ENCODE results near the gene LAPTM4A.

LAPTM4A gene

DNA sequence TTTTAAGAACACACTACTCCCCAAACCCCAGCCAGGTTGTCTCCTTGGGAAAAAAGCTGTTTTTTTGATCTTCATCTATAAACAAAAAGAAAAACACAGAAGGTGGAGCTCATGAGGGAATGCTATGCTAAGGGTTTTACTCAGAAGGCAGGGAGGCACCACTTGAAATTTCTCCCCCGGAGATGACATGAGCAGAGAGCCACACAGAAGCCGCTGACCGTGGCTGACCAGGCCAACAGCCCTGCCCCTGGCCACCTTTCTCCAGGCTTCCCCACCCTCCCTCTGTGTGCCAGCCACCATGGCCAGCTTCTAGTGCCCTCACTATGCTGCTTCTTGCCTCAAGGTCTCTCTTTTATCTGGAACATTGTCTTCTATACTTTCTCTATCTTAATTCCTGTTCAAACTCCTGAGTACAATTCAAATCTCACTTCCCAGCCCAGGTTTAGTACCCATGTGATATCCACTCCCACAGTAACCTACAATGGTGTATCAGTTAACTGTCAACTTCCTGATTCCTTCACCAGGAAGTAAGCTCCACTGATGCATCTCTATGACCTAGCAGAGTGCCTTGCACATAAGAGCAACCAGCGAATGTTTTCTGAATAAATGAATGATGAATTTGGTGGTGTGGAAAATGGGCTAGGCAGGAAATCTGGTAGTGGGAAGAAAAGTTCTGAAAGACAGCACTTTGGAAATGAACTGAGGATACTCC is 15.3 kb downstream of the LAPTM4A start:
- TF ChIP-seq, protein P1, sequence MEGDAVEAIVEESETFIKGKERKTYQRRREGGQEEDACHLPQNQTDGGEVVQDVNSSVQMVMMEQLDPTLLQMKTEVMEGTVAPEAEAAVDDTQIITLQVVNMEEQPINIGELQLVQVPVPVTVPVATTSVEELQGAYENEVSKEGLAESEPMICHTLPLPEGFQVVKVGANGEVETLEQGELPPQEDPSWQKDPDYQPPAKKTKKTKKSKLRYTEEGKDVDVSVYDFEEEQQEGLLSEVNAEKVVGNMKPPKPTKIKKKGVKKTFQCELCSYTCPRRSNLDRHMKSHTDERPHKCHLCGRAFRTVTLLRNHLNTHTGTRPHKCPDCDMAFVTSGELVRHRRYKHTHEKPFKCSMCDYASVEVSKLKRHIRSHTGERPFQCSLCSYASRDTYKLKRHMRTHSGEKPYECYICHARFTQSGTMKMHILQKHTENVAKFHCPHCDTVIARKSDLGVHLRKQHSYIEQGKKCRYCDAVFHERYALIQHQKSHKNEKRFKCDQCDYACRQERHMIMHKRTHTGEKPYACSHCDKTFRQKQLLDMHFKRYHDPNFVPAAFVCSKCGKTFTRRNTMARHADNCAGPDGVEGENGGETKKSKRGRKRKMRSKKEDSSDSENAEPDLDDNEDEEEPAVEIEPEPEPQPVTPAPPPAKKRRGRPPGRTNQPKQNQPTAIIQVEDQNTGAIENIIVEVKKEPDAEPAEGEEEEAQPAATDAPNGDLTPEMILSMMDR (IDR thresholded peaks at IDR 0.05; ENCODE audit: borderline replicate concordance, insufficient read depth, low read depth, low read length), result no peak
- H3K4me3 ChIP-seq (ENCODE audit: low read depth, low read length), result no peak overlapping the region

DNA sequence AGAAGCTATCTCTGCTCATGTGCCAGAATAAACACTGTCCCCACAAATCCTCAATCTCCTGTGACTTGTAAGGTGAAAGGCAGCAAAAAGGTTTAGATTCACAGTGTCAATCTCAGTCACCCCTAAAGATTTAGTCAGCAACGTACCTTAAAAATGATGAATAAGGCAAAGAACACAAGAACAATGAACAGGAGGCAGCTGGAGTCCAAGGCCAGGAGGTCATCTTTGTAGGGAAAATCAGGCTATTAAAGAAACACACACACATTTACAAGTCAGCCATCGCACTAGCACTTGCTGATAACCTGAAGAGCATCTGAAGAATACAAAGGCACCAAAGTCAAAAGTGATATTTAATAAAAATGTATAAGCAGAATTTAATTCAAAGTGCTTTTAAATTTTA is 16.6 kb downstream of the LAPTM4A start:
- H3K4me3 ChIP-seq (ENCODE audit: low read depth, low read length), result no peak overlapping the region
- TF ChIP-seq, protein P1 (IDR thresholded peaks at IDR 0.05; ENCODE audit: borderline replicate concordance, insufficient read depth, low read depth, low read length), result no peak

DNA sequence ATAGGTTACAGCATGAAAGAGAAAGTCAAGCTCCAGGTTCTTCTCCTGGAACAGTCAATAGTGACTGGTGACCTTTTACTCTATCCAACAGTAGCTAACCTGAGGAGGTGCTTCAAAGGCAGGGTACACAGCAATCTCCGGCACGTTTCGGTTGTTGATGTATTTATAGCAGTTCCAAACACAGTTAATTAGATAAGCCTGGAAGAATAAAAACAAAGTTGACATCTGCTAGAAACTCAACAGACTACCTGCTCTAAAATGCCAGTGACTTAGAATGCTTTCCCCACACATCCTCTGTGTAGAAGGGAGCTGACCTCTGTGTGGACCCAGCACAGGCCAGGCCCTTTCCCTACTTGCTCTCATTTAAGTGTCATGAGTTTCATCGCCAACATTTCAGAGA is 17.2 kb downstream of the LAPTM4A start:
- no peak overlapping the region for H3K4me3 ChIP-seq (ENCODE audit: low read depth, low read length)
- TF ChIP-seq, protein P1 (IDR thresholded peaks at IDR 0.05; ENCODE audit: borderline replicate concordance, insufficient read depth, low read depth, low read length), result no peak

DNA sequence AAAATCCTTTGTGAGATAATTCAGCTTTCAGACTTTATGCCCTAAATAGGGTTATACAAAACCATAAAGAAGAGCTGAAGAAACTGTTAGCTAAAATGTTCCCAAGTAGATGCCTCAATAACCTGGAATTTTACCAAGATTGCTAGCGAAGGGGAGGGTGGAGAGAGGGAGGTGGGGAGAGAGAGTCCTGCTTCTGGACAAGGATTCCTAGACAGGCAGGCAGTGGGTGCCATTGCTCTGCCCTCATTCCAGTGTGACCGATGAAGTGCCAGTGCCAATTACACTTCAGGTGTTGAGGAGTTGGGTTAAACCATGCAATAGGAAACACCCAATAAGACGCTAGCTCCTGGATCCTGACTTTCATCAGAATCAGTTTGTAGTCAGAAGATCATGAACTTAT is 18.1 kb downstream of the LAPTM4A start:
- TF ChIP-seq, protein P1 (IDR thresholded peaks at IDR 0.05; ENCODE audit: borderline replicate concordance, insufficient read depth, low read depth, low read length), result no peak
- no peak overlapping the region for H3K4me3 ChIP-seq (ENCODE audit: low read depth, low read length)

DNA sequence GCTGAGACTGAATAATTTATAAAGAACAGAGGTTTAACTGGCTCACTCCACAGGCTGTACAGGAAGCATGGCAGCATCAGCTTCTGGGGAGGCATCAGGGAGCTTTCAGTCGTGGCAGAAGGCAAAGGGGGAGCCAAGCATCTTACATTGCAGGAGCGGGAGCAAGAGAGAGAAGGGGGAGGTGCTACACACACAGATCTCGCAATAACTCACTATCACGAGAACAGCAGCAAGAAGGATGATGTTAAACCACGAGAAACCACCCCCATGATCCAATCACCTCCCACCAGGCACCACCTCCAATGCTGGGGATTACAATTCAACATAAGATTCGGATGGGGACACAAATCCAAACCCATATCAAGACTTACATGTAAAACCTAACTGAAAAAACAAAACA is 21.2 kb downstream of the LAPTM4A start:
- TF ChIP-seq, protein P1 (IDR thresholded peaks at IDR 0.05; ENCODE audit: borderline replicate concordance, insufficient read depth, low read depth, low read length), result no peak
- no peak overlapping the region for H3K4me3 ChIP-seq (ENCODE audit: low read depth, low read length)

DNA sequence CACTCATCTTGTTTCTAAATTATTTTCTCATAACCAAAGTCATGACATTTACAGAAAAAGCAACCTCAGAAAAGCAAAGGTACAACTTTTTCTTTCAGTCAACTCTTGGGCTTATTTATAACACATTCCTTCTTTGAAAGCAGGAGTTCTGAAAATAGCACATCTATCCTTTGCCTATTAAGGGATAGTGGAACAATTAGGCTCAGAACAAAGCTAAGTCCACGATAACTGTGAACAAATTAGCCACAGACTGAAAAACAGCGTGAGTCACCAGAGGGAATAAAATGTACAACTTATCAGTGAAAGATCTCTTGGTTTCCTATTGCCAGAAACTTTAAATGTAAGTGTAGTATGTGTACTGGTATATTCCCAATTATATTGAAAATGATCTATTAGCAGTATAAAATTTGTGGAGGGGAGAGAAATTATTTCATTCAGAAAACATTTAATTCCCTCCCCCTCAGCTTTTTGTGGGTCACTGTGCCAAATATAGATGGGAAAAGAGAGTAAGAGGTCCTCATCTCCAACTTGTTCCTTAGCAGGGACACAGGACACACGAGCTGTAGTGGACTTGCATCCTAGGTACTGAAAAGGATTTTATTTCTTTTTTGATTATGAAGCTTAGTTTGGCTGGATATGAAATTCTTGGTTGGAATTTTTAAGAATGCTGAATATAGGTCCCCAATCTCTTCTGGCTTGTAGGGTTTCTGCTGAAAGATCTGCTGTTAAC is 23.6 kb downstream of the LAPTM4A start:
- TF ChIP-seq, protein P1 (IDR thresholded peaks at IDR 0.05; ENCODE audit: borderline replicate concordance, insufficient read depth, low read depth, low read length), result no peak
- no peak overlapping the region for H3K4me3 ChIP-seq (ENCODE audit: low read depth, low read length)

DNA sequence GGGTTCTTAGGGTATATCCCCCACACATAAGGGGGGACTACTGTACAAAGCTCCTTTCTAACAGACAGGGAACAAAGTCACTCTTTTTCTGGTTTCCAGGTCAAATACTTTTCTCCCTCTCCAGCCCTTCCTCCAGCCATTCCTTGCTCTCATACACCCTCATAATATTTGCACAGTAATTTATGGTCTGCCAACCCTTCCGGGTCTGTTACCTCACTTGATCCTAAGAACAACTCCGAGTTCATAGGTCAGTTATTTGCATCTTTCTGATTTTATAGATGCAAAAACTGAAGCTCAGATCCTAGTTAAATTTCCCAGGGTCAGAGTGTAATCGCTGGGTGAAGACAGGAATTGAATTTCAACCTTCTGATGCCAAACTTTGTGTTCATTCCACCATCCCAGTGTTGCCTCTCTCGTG is 24.2 kb downstream of the LAPTM4A start:
- H3K4me3 ChIP-seq (ENCODE audit: low read depth, low read length), result no peak overlapping the region
- TF ChIP-seq, protein P1 (IDR thresholded peaks at IDR 0.05; ENCODE audit: borderline replicate concordance, insufficient read depth, low read depth, low read length), result no peak

All from GM12875 (cell line).